ENCODE data around the gene TCEAL7.

DNA sequence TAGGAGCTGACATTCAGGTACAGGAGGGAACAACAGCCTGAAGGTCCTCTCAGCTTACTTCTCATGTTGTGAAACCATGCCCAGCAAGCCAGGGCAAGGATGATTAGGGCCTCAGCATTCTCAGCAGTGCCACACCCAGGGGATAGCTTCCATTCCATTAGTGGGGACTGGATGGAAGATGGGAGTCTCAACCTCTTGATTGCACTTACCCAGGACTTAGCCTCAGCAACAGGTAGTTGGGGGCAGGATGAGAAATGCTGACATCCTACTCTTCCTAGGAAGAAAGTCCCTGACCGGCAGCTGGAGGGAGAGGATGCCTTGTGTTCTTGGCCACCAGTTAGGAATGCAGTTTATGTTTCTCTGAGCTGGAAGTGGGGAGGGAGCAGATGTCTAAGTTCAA is 37.5 kb downstream of the TCEAL7 start:
- TF ChIP-seq, protein P1, sequence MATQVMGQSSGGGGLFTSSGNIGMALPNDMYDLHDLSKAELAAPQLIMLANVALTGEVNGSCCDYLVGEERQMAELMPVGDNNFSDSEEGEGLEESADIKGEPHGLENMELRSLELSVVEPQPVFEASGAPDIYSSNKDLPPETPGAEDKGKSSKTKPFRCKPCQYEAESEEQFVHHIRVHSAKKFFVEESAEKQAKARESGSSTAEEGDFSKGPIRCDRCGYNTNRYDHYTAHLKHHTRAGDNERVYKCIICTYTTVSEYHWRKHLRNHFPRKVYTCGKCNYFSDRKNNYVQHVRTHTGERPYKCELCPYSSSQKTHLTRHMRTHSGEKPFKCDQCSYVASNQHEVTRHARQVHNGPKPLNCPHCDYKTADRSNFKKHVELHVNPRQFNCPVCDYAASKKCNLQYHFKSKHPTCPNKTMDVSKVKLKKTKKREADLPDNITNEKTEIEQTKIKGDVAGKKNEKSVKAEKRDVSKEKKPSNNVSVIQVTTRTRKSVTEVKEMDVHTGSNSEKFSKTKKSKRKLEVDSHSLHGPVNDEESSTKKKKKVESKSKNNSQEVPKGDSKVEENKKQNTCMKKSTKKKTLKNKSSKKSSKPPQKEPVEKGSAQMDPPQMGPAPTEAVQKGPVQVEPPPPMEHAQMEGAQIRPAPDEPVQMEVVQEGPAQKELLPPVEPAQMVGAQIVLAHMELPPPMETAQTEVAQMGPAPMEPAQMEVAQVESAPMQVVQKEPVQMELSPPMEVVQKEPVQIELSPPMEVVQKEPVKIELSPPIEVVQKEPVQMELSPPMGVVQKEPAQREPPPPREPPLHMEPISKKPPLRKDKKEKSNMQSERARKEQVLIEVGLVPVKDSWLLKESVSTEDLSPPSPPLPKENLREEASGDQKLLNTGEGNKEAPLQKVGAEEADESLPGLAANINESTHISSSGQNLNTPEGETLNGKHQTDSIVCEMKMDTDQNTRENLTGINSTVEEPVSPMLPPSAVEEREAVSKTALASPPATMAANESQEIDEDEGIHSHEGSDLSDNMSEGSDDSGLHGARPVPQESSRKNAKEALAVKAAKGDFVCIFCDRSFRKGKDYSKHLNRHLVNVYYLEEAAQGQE (IDR thresholded peaks at IDR 0.05; ENCODE audit: insufficient read depth in 1 of 2, low read depth in 2 of 2, low read length in 2 of 2): no peak
- TF ChIP-seq TAF1 (IDR thresholded peaks at IDR 0.05; ENCODE audit: borderline replicate concordance, insufficient read depth, low read length) (no peak), POLR2AphosphoS5 (IDR thresholded peaks at IDR 0.05; ENCODE audit: low read depth, low read length) (no peak), SIN3A (IDR thresholded peaks at IDR 0.05; ENCODE audit: borderline replicate concordance, insufficient read depth, low read length) (no peak)

Measured in PFSK-1 (cell line).